GM12874 (cell line): Measurements from ENCODE around the gene RNF145.

Experiments used
- CTCF ChIP-seq: IDR thresholded peaks from 2 replicates; pipeline ENCODE4 v1.5.1; 2011; ENCODE audit warnings: low read depth, mild to moderate bottlenecking, control low read depth, low read length, moderate library complexity; ENCODE audit not compliant: insufficient read depth

RNF145 gene

GRCh38 chr5:159179529-159180305 is 29.6 kb downstream of the RNF145 start:
- TF ChIP-seq CTCF, result no peak

- TF ChIP-seq CTCF, result no peak
Observed at GRCh38 chr5:159178978-159179377, 30.4 kb downstream of the RNF145 start.

GRCh38 chr5:159175547-159175946 is 33.8 kb downstream of the RNF145 start:
- no peak for TF ChIP-seq CTCF

- no peak for TF ChIP-seq CTCF
Observed at GRCh38 chr5:159174511-159175168, 34.7 kb downstream of the RNF145 start.

GRCh38 chr5:159171274-159171673 is 38.1 kb downstream of the RNF145 start:
- no peak for TF ChIP-seq CTCF

GRCh38 chr5:159170021-159170420 is 39.3 kb downstream of the RNF145 start:
- no peak for TF ChIP-seq CTCF

GRCh38 chr5:159166416-159166815 is 42.9 kb downstream of the RNF145 start:
- no peak for TF ChIP-seq CTCF
